Psoas muscle (tissue), 8 donors: ENCODE results near the gene DDX24. TPM values are rescaled to one million over a fixed set of nuclear protein-coding genes. Genes with fewer than 3 reads are reported as not detected.

Experiments used
- ATAC-seq, 4 donors: fragments of 200-7000 bp; cut with Tn5 transposase; one replicate each; pipeline ENCODE4 v1.9.1; 2020; ENCODE audit warnings: moderate library complexity in 3 of 4, mild to moderate bottlenecking in 2 of 4
- DNase-seq, 2 donors: peaks; one replicate each; pipeline ENCODE4 v3.0.0-alpha.2; 2020
- H3K27ac ChIP-seq: fragments of 200-600 bp; one replicate; pipeline ENCODE4 v1.8.0; 2022
- H3K27me3 ChIP-seq, 3 donors: fragments of 200-600 bp in 1 of 3; one replicate each; pipeline versions ENCODE4 v1.6.1 to v1.8.0; 2013 to 2022; ENCODE audit warnings: low read length in 2 of 3, mild to moderate bottlenecking in 2 of 3, moderate library complexity in 1 of 3; ENCODE audit not compliant: insufficient read depth in 3 of 3
- H3K36me3 ChIP-seq, 2 donors: fragments of 200-600 bp in 1 of 2; one replicate each; pipeline versions ENCODE4 v1.6.1 to v1.8.0; 2013 to 2022; ENCODE audit warnings: low read depth in 1 of 2, mild to moderate bottlenecking in 1 of 2, moderate library complexity in 1 of 2; ENCODE audit not compliant: insufficient read depth in 1 of 2
- H3K4me1 ChIP-seq: fragments of 200-600 bp; one replicate; pipeline ENCODE4 v1.8.0; 2022
- H3K4me3 ChIP-seq: fragments of 200-600 bp; one replicate; pipeline ENCODE4 v1.8.0; 2022; ENCODE audit warnings: mild to moderate bottlenecking
- H3K9me3 ChIP-seq: fragments of 200-600 bp; one replicate; pipeline ENCODE4 v1.8.0; 2022
- WGBS, 3 donors: extraction: QIAGEN DNeasy Blood & Tissue Kit; methylation state at CpG; one replicate each; pipeline versions ENCODE4 v1.1.6 to v1.1.7; 2013; 5-methylcytosine and 5-hydroxymethylcytosine counted together
- intact Hi-C, 2 donors: fragments of 100-400 bp; cut with DNase I; formaldehyde crosslinking; loops; one replicate each; pipeline versions ENCODE4 v1.11.0 to v1.14.2; 2022
- polyA plus RNA-seq, 3 donors: library from polyadenylated mRNA; stranded (reverse); fragments of 200-250 nt; gene quantifications; one replicate each; pipeline ENCODE4 v1.2.3, GENCODE V29; 2013
- total RNA-seq, 4 donors: library from RNA; stranded (reverse); fragmentation: NEBNext Ultra II Directional in 2 of 4; extraction: Animal tissue kit (Norgen Biotek cat#: 25700) in 2 of 4; gene quantifications; one replicate each; pipeline versions ENCODE4 v1.2.1 to v1.2.4, GENCODE V29; 2021 to 2023
- TF ChIP-seq, protein P1 (sequence below): fragments of 200-600 bp; IDR thresholded peaks from one replicate; pipeline ENCODE4 v1.8.0; 2022; ENCODE audit warnings: antibody characterized with exemption
- donor health status: healthy with polysubstance abuse.
- donor health status: DM: no; HTN: no; CAD: no; lungs with moderate emphysema.
- donor health status: Bipolar disorder and iron deficiency.
- donor health status: healthy.
- donor health status: DM: yes; HTN: yes; CAD: no.
- donor health status: DM: no; HTN: no; CAD: no.
- donor health status: DM: no; HTN: no; CAD: no.
- donor health status: DM: yes; HTN: yes; CAD: no.

DDX24 gene
- total and polyA plus RNA-seq, 7 donors: 66.5 to 190 (median 145) TPM

DNA sequence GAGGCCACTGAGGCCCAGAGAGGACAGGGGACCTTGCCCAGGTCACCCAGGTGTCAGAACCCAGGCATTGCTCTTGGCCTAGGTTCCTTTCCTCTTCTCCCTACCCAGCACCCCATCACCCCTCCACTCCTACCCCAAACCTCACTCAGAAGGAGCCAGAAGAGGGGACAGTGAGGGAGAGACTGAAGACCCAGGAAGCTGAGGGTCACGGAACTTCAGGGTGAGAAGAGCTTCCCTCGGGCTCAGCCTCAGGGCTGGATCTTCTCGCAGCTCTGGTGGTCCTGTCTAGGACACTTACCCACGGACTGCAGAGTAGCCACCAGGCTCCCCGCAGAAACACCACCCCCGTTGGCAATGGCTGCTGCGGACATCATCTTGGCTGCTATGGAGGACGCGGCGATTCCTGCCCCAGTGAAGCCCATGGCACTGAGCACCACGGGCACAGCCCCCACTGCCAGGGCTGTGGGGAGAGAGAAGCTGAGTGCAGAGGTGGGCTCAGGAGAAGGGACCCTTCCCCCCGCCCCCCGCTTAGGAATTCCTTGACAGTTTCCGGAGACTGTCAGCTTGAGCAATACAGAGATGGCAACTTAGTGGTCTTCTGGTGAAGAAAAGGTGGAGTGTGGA is 47.3 kb upstream of the DDX24 start:
- intact Hi-C loops: no loop called here
- no peak overlapping the region for H3K4me3 ChIP-seq

GRCh38 chr14:94127330-94127729 is 46.3 kb upstream of the DDX24 start:
- H3K4me3 ChIP-seq: no peak overlapping the region
- TF ChIP-seq, protein P1, sequence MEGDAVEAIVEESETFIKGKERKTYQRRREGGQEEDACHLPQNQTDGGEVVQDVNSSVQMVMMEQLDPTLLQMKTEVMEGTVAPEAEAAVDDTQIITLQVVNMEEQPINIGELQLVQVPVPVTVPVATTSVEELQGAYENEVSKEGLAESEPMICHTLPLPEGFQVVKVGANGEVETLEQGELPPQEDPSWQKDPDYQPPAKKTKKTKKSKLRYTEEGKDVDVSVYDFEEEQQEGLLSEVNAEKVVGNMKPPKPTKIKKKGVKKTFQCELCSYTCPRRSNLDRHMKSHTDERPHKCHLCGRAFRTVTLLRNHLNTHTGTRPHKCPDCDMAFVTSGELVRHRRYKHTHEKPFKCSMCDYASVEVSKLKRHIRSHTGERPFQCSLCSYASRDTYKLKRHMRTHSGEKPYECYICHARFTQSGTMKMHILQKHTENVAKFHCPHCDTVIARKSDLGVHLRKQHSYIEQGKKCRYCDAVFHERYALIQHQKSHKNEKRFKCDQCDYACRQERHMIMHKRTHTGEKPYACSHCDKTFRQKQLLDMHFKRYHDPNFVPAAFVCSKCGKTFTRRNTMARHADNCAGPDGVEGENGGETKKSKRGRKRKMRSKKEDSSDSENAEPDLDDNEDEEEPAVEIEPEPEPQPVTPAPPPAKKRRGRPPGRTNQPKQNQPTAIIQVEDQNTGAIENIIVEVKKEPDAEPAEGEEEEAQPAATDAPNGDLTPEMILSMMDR: no peak
- H3K27ac ChIP-seq: no peak overlapping the region
- intact Hi-C loops: no loop called here
- no peak for DNase-seq
- no peaks in the 10 kb centered on the region for H3K9me3 ChIP-seq
- WGBS, 3 donors: 85 to 94% (median 91%) methylated on average over 6 of the region's 6 CpGs
- ATAC-seq: no peak
- no peaks in the 10 kb centered on the region for H3K27me3 ChIP-seq
- H3K4me1 ChIP-seq: no peaks in the 10 kb centered on the region
- no peaks in the 10 kb centered on the region for H3K36me3 ChIP-seq

More for the DNA sequence above, 47.3 kb upstream of the DDX24 start:
- ATAC-seq: no peak
- Histone ChIP-seq H3K27me3 (no peaks in the 10 kb centered on the region), H3K27ac (no peak overlapping the region), H3K9me3 (no peaks in the 10 kb centered on the region), H3K36me3 (no peaks in the 10 kb centered on the region), H3K4me1 (no peaks in the 10 kb centered on the region)
- 86 to 88% (median 87%) methylated on average over 14 of the region's 14 CpGs for WGBS, 3 donors
- DNase-seq: no peak
- TF ChIP-seq, protein P1: no peak

GRCh38 chr14:94126800-94127199 is 45.8 kb upstream of the DDX24 start:
- TF ChIP-seq, protein P1: no peak
- Histone ChIP-seq H3K4me1 (no peaks in the 10 kb centered on the region), H3K36me3 (no peaks in the 10 kb centered on the region), H3K4me3 (no peak overlapping the region), H3K27me3 (no peaks in the 10 kb centered on the region), H3K27ac (no peak overlapping the region), H3K9me3 (no peaks in the 10 kb centered on the region)
- ATAC-seq (no peak), DNase-seq (no peak)
- WGBS, 3 donors: 79 to 96% (median 79%) methylated on average over 5 of the region's 5 CpGs
- intact Hi-C loops: no loop called here

DNA sequence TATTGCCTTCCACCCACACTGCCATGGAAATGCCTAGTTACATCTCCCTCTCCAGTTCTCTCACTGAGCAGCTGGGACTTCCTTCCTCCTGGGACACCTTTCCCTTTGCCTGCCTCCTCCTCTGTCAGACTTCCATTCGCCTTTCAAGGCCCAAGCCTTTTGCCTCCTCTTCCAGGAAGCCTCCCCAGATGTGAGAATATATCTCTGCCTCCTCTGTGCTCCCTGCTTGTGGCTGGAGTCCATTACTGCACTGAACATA is 45.3 kb upstream of the DDX24 start:
- intact Hi-C loops: no loop called here
- no peak overlapping the region for H3K27ac ChIP-seq
- no peak overlapping the region for H3K4me3 ChIP-seq
- no peaks in the 10 kb centered on the region for H3K9me3 ChIP-seq
- no peaks in the 10 kb centered on the region for H3K36me3 ChIP-seq
- WGBS, 3 donors: 70 to 82% (median 79%) methylated on average over 1 of the region's 1 CpG
- H3K27me3 ChIP-seq: no peaks in the 10 kb centered on the region
- no peaks in the 10 kb centered on the region for H3K4me1 ChIP-seq
- ATAC-seq: no peak
- DNase-seq: no peak
- TF ChIP-seq, protein P1: no peak
